Activated CD4-positive, alpha-beta T cell treated with anti-CD3 and anti-CD28 coated beads, Interleukin-2, amount 10 ng/mL, durations not matched to agents 24 days and 14 days (primary cell): ENCODE measurements around the gene STRA6. TPM values are rescaled to one million over a fixed set of nuclear protein-coding genes. Genes with fewer than 3 reads are reported as not detected.

Experiments
- total RNA-seq: library from RNA; stranded (reverse); gene quantifications from 2 replicates; pipeline ENCODE4 v1.2.3, GENCODE V29; 2022

Gene STRA6
- total RNA-seq, 1 donor from 2014 or later: not detected

Other genes with a start within 250 kb of the STRA6 start
- 10.3 and 10.6 TPM in 2 replicates for gene STOML1, start 210.5 kb downstream of the STRA6 start, total RNA-seq
- gene PML, start 208.1 kb downstream of the STRA6 start, total RNA-seq: 61.3 and 64.2 TPM in 2 replicates
- gene GOLGA6A, start 120.2 kb downstream of the STRA6 start, total RNA-seq: not detected in 2 replicates
- not detected in 2 replicates for gene ISLR2, start 72.2 kb downstream of the STRA6 start, total RNA-seq
- gene ISLR, start 29.1 kb downstream of the STRA6 start, total RNA-seq: not detected in 2 replicates
- not detected in 2 replicates for gene CCDC33, start 33.5 kb upstream of the STRA6 start, total RNA-seq
- gene CYP11A1, start 164.9 kb upstream of the STRA6 start, total RNA-seq: not detected in 2 replicates
- 88.0 and 89.6 TPM in 2 replicates for gene SEMA7A, start 231.2 kb upstream of the STRA6 start, total RNA-seq